ENCODE data around the gene CCDC9. TPM values are rescaled to one million over a fixed set of nuclear protein-coding genes. Genes with fewer than 3 reads are reported as not detected.

CCDC9 gene
- total and polyA plus RNA-seq, 2 of the 8 experiments (the other 6 are each of a cell fraction or from before 2014, with no cell fraction given) = 3.7 to 29.8 TPM

- Histone ChIP-seq H4K5ac (ENCODE audit: insufficient read length, low read depth, low read length) (no peak overlapping the region), H3K4me1 (replicated peaks in 1 of 4; ENCODE audit: control insufficient read depth in 3 of 4, insufficient read depth in 4 of 4, low read length in 3 of 4) (peaks cover 0 to 6% (median 4%) of the 10 kb centered on the region in 4 experiments; a peak in 4 of 7 replicates), H2BK20ac (ENCODE audit: low read length) (no peak overlapping the region), H2BK120ac (replicated peaks; ENCODE audit: low read depth, low read length) (no peak overlapping the region), H2BK5ac (ENCODE audit: low read depth, low read length) (peak overlapping the region; percentile 60; the same call in 1 of the 2 replicates), H3K4ac (replicated peaks; ENCODE audit: insufficient read length, low read depth, low read length) (no peak overlapping the region), H3K9ac (replicated peaks in 1 of 4; ENCODE audit: extremely low read depth in 1 of 4, low read depth in 3 of 4, low read length in 3 of 4) (no peak overlapping the region), H3K36me3 (ENCODE audit: control insufficient read depth in 2 of 4, insufficient read depth in 4 of 4, low read length in 3 of 4) (peaks cover 2 to 12% (median 9%) of the 10 kb centered on the region in 4 experiments; a peak in 6 of 8 replicates), H3K27ac (ENCODE audit: low read depth, low read length) (no peak overlapping the region), H3K4me3 (ENCODE audit: extremely low read depth in 1 of 4, insufficient read depth in 2 of 4, low read depth in 3 of 4, low read length in 4 of 4) (no peak overlapping the region), H3K79me2 (ENCODE audit: control insufficient read depth in 1 of 2, insufficient read depth in 2 of 2, low read length in 2 of 2) (peaks cover 0 to 12% of the 10 kb centered on the region in 2 experiments; a peak in 1 of 4 replicates), H2BK12ac (ENCODE audit: low read depth, low read length) (no peak overlapping the region), H4K8ac (ENCODE audit: extremely low read depth, insufficient read depth, low read length) (no peak overlapping the region), H3K18ac (ENCODE audit: extremely low read depth, low read length) (no peak overlapping the region), H3K27me3 (replicated peaks in 1 of 4; ENCODE audit: control insufficient read depth in 3 of 4, extremely low read depth in 1 of 4, insufficient read depth in 3 of 4, low read length in 3 of 4) (no peaks in the 10 kb centered on the region), H2AK5ac (ENCODE audit: low read depth, low read length) (no peak overlapping the region), H3K56ac (replicated peaks; ENCODE audit: insufficient read length, low read depth, low read length) (no peak overlapping the region), H2AFZ (ENCODE audit: low read length) (no peak overlapping the region), H3K79me1 (ENCODE audit: low read depth, low read length) (no peaks in the 10 kb centered on the region; the same call in 1 of the 2 replicates), H3K4me2 (ENCODE audit: insufficient read depth in 1 of 2, low read depth in 2 of 2, low read length in 2 of 2) (no peak overlapping the region), H3K9me3 (ENCODE audit: insufficient read depth in 2 of 2, low read depth in 1 of 2, low read length in 1 of 2) (no peaks in the 10 kb centered on the region), H4K20me1 (replicated peaks in 1 of 2; ENCODE audit: control insufficient read depth in 1 of 2, insufficient read depth in 2 of 2, low read length in 2 of 2) (peaks cover 0 to 3% of the 10 kb centered on the region in 2 experiments), H3K23me2 (ENCODE audit: low read depth, low read length) (peaks cover under 1% of the 10 kb centered on the region; the same call in 1 of the 2 replicates), H4K91ac (replicated peaks; ENCODE audit: insufficient read length, low read length) (no peak overlapping the region), H2BK15ac (ENCODE audit: low read length) (no peak overlapping the region), H3K23ac (ENCODE audit: insufficient read length) (no peak overlapping the region), H3K14ac (ENCODE audit: insufficient read length) (no peak overlapping the region)
- ChIA-PET CTCF (ENCODE audit: partially characterized antibody) (interaction anchor here (0.8 to 11.9 kb wide), 6 partner anchors 9 to 140 kb away, joined by 3 to 152 read pairs (median 18); no protein-coding TSS in a partner anchor), POLR2A (ENCODE audit: partially characterized antibody) (interaction anchor here (0.6 to 8.2 kb wide), 7 partner anchors 7 to 119 kb away, joined by 3 to 195 read pairs (median 4); no protein-coding TSS in a partner anchor)
- WGBS, 2 experiments (ENCODE audit: extremely low coverage in 1 of 2, insufficient coverage in 1 of 2, insufficient read length in 1 of 2, insufficient replicate concordance in 2 of 2, low coverage in 1 of 2, low lambda C conversion rate in 2 of 2, missing lambda C conversion rate in 1 of 2) = 93% methylated on average over 27 of the region's 33 CpGs; no CpG with 5 or more reads in 1 of the 2 experiments
- FAIRE-seq (no peak), DNase-seq (ENCODE audit: low read depth in 1 of 2, low spot score in 2 of 2) (no peak)
- TF ChIP-seq CHD2 (IDR thresholded peaks at IDR 0.05; ENCODE audit: low read length) (no peak), RXRA (IDR thresholded peaks at IDR 0.05; ENCODE audit: insufficient read depth, low read depth, low read length) (no peak), YY1 (IDR thresholded peaks at IDR 0.05; ENCODE audit: low read depth, low read length) (no peak), SIRT6 (IDR thresholded peaks at IDR 0.05; ENCODE audit: low read length) (no peak), NANOG (IDR thresholded peaks at IDR 0.05; ENCODE audit: insufficient read depth, low read depth, low read length, poor library complexity, severe bottlenecking) (no peak), CEBPB (IDR thresholded peaks at IDR 0.05; ENCODE audit: low read depth, low read length) (no peak), ZNF274 (IDR thresholded peaks at IDR 0.05; ENCODE audit: borderline replicate concordance, extremely low read depth, low read length) (no peak), RNF2 (IDR thresholded peaks at IDR 0.05; ENCODE audit: borderline replicate concordance, low read depth, low read length, missing control alignments, poor library complexity, severe bottlenecking) (no peak), USF2 (IDR thresholded peaks at IDR 0.05; ENCODE audit: low read length) (no peak), KDM5A (IDR thresholded peaks at IDR 0.05; ENCODE audit: low read length) (no peak), HDAC6 (IDR thresholded peaks at IDR 0.05; ENCODE audit: low read depth, low read length) (no peak)
These were observed 35.1 kb upstream of the CCDC9 start for GRCh38 chr19:47221080-47221841.

All from H1 (cell line).